Neutrophil (primary cell): Measurements from ENCODE around the gene CGB8.
A peak's percentile ranks its signal among the peaks of the same experiment; 100 is the strongest.

Experiments used
- H3K27ac ChIP-seq: fragments of 200-600 bp; sonication (generic); 2 replicates; pipeline ENCODE4 v1.5.1; 2016; ENCODE audit warnings: mild to moderate bottlenecking, moderate library complexity
- H3K27me3 ChIP-seq: fragments of 200-600 bp; sonication (generic); 2 replicates; pipeline ENCODE4 v1.6.0; 2016; ENCODE audit warnings: mild to moderate bottlenecking
- H3K36me3 ChIP-seq: fragments of 200-600 bp; sonication (generic); 2 replicates; pipeline ENCODE4 v1.5.1; 2017
- H3K4me1 ChIP-seq, 2 experiments: fragments of 200-600 bp in 1 of 2; sonication (generic) in 1 of 2; 1 replicate in 1 of 2; 2 replicates in 1 of 2; pipeline versions ENCODE4 v1.5.1 to v1.6.1; 2013 to 2016; ENCODE audit warnings: low read depth in 1 of 2, low read length in 1 of 2, mild to moderate bottlenecking in 1 of 2, moderate library complexity in 1 of 2; ENCODE audit not compliant: control insufficient read depth in 1 of 2, insufficient read depth in 1 of 2
- H3K4me3 ChIP-seq, 2 experiments: fragments of 200-600 bp in 1 of 2; sonication (generic) in 1 of 2; 1 replicate in 1 of 2; 2 replicates in 1 of 2; pipeline ENCODE4 v1.5.1; 2013 to 2016; ENCODE audit warnings: low read depth in 1 of 2, low read length in 1 of 2, mild to moderate bottlenecking in 1 of 2, moderate library complexity in 1 of 2
- H3K9me3 ChIP-seq: fragments of 200-600 bp; sonication (generic); 2 replicates; pipeline ENCODE4 v1.5.1; 2016
- TF ChIP-seq, protein P1 (sequence below): fragments of 200-600 bp; sonication (generic); IDR thresholded peaks from 2 replicates; pipeline ENCODE4 v1.5.1; 2016; ENCODE audit warnings: antibody characterized with exemption

CGB8 gene

DNA sequence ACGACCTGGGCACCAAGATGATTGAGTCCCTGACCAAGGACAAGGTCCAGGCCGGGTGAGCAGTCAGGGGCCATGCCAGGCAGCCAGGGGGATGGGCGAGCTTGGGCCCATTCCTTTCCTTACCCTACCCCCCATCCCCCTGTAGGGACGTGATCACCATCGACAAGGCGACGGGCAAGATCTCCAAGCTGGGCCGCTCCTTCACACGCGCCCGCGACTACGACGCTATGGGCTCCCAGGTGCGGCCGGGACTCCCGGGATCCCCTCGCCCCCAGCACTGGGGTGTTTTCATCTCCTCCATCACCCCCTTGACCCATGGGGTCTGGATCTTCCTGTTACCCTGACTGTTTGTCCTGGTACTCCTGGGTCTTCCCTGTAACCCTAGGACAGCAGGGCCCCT, 39.1 kb downstream of the CGB8 start:
- Histone ChIP-seq H3K4me1 (no peaks in the 10 kb centered on the region), H3K4me3 (no peak overlapping the region), H3K36me3 (peaks cover 77% of the 10 kb centered on the region), H3K27ac (no peak overlapping the region), H3K9me3 (no peaks in the 10 kb centered on the region), H3K27me3 (no peaks in the 10 kb centered on the region)
- TF ChIP-seq, protein P1, sequence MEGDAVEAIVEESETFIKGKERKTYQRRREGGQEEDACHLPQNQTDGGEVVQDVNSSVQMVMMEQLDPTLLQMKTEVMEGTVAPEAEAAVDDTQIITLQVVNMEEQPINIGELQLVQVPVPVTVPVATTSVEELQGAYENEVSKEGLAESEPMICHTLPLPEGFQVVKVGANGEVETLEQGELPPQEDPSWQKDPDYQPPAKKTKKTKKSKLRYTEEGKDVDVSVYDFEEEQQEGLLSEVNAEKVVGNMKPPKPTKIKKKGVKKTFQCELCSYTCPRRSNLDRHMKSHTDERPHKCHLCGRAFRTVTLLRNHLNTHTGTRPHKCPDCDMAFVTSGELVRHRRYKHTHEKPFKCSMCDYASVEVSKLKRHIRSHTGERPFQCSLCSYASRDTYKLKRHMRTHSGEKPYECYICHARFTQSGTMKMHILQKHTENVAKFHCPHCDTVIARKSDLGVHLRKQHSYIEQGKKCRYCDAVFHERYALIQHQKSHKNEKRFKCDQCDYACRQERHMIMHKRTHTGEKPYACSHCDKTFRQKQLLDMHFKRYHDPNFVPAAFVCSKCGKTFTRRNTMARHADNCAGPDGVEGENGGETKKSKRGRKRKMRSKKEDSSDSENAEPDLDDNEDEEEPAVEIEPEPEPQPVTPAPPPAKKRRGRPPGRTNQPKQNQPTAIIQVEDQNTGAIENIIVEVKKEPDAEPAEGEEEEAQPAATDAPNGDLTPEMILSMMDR = no peak

DNA sequence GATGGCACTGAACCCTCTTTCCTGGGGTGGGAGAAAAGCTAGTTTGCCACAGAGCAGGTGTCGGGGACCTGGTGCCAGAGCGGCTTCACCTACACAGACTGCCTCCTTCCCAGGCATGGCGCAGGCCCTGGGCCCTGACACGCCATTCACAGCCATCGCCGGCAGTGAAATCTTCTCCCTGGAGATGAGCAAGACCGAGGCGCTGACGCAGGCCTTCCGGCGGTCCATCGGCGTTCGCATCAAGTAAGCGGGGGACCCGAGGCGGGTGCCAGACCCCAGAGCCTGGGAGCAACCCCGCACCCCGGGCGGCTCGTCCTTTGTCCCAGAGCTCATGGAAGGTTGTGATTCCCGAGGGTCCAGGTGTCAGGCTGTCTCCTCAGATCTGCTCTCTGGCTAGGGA, 42.0 kb downstream of the CGB8 start:
- TF ChIP-seq, protein P1 = no peak
- Histone ChIP-seq H3K27ac (no peak overlapping the region), H3K4me1 (no peaks in the 10 kb centered on the region), H3K4me3 (no peak overlapping the region), H3K9me3 (no peaks in the 10 kb centered on the region), H3K36me3 (peaks cover 75% of the 10 kb centered on the region), H3K27me3 (no peaks in the 10 kb centered on the region)

DNA sequence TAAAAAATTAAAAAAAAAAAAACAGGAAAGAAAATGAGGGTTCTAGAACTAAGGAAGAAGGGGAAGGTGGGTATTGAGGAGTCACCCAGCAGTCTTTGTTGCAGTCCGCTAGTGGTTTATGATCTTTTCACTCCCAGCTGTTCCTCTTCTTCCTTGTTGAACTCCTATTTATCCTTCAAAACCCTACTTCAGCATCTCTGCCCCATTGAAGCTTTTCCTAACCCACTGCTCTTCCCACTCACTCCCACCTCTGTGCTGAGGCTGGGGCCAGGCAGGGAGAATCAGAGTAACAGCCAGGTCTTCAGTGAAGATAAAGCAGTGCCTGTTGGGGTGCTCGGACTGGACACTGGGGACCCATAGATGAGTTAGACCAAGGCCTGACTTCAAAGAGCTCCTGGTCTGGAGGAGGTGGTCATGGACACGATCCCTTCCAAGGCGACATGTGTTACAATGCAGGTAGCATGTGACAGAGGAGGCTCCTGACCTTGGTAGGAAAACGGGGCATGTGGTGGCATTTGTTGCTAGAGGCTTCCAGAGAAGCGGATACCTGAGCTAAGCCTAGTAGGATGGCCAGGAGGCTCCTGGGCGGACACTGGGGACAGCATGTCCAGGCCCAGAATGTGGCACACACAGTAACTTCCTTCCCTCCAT, 43.8 kb downstream of the CGB8 start:
- Histone ChIP-seq H3K4me1 (no peaks in the 10 kb centered on the region), H3K36me3 (peaks cover 56% of the 10 kb centered on the region), H3K4me3 (no peak overlapping the region), H3K27ac (no peak overlapping the region), H3K27me3 (no peaks in the 10 kb centered on the region), H3K9me3 (no peaks in the 10 kb centered on the region)
- TF ChIP-seq, protein P1 = no peak

DNA sequence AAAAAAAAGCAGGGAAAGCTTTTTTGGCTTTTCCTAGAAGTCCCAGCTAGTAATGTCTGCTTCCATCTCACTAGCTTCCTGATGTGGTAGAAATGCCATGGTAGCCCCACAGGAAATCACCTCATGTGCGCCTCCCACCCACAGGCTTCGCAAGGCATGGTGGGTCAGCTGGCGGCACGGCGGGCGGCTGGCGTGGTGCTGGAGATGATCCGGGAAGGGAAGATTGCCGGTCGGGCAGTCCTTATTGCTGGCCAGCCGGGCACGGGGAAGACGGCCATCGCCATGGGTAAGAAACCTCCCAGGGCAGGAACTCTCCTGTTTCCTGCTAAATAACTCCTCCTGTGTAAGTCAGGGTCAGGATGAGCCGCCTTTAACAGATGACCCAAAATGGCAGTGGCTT, 44.8 kb downstream of the CGB8 start:
- Histone ChIP-seq H3K4me1 (no peaks in the 10 kb centered on the region), H3K27me3 (no peaks in the 10 kb centered on the region)

DNA sequence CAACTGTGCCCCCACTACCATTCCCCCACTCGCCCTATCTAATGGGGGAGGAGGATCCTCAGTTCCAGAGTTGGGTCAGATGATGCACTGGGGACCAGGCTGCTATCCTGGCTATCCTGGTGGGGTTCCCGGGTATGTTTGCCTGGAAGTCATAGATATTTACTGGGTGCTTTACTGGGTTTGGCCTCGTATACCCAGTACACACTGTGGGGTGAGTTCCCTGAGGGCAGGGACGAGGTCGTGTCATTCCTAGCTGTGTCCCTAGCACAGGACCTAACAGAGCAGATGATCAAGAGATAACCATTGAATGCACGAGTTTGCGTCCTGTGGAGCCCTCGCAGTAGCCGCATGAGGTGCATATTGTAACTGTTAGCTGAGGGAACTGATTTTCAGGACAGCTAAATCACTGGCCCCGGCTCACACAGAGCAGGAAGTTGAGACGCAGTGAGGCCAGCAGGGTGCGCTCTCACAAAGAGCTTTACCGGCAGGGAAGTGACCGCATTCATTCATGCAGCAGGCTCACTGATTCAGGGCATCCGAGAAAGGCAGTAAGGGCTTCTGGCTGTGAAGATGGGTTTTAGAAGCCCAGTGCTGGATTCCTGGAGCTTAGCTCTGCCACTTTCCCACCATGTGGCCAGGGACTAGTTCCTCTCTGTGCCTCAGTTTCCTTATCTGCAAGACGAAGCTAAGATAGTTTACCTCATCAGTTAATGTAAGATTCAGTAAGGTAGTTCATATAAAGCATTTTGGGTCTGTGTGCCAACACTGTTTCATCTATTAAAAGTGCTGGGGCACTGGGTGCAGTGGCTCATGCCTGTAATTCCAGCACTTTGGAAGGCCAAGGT, 49.2 kb downstream of the CGB8 start:
- TF ChIP-seq, protein P1 = peak; percentile 58
- Histone ChIP-seq H3K4me3 (no peak overlapping the region), H3K27ac (no peak overlapping the region), H3K27me3 (no peaks in the 10 kb centered on the region), H3K4me1 (peaks cover 3 to 7% of the 10 kb centered on the region in 2 experiments), H3K36me3 (peaks cover 18% of the 10 kb centered on the region), H3K9me3 (no peaks in the 10 kb centered on the region)

More for the DNA sequence above, 44.8 kb downstream of the CGB8 start:
- no peak overlapping the region for H3K27ac ChIP-seq
- H3K4me3 ChIP-seq = no peak overlapping the region
- H3K9me3 ChIP-seq = no peaks in the 10 kb centered on the region
- TF ChIP-seq, protein P1 = no peak
- peaks cover 47% of the 10 kb centered on the region for H3K36me3 ChIP-seq
